ENCODE measurements around the gene NEDD4. TPM values are rescaled to one million over a fixed set of nuclear protein-coding genes. Genes with fewer than 3 reads are reported as not detected.

Gene NEDD4
- total and polyA plus RNA-seq, 10 of the 15 experiments (the other 5 are each of a cell fraction or from before 2014, with no cell fraction given): 1.3 to 7.7 (median 4.4) TPM

GRCh38 chr15:55824857-55825613 lies 168.4 kb downstream of the NEDD4 start:
- no TSS peak for BruUV-seq (replicated peaks)
- Histone ChIP-seq H3K27me3 (replicated peaks in 1 of 2; ENCODE audit: control insufficient read depth in 2 of 2, insufficient read depth in 2 of 2, low read length in 1 of 2) (no peaks in the 10 kb centered on the region), H3K4me1 (ENCODE audit: control insufficient read depth, insufficient read depth, low read length) (peaks cover 7% of the 10 kb centered on the region), H3K4me2 (ENCODE audit: control insufficient read depth, insufficient read depth) (no peak overlapping the region), H2AFZ (ENCODE audit: control insufficient read depth, low read depth, low read length) (no peak overlapping the region), H3K36me3 (ENCODE audit: control insufficient read depth in 2 of 2, insufficient read depth in 2 of 2, low read length in 1 of 2) (no peaks in the 10 kb centered on the region), H3K9ac (ENCODE audit: control insufficient read depth, insufficient read depth, low read length) (no peak overlapping the region), H4K20me1 (ENCODE audit: control insufficient read depth, insufficient read depth) (no peaks in the 10 kb centered on the region), H3K27ac (ENCODE audit: control insufficient read depth, insufficient read depth) (no peak overlapping the region), H3K79me2 (ENCODE audit: control insufficient read depth, insufficient read depth, low read length) (no peaks in the 10 kb centered on the region), H3K4me3 (no peak overlapping the region), H3K9me3 (replicated peaks; ENCODE audit: control insufficient read depth, insufficient read depth, low read length) (no peaks in the 10 kb centered on the region)
- CTCF ChIA-PET: interaction anchor here (1.3 to 1.4 kb wide), 3 partner anchors 20 to 178 kb away, joined by 3 to 4 read pairs (median 4); no protein-coding TSS in a partner anchor
- SMC1A ChIA-PET (ENCODE audit: uncharacterized antibody, unreplicated experiment): interaction anchor here (0.6 kb wide), 1 partner anchor 133 kb away, joined by 3 read pairs; no protein-coding TSS in a partner anchor
- WGBS (ENCODE audit: insufficient coverage, insufficient replicate concordance, low lambda C conversion rate, missing lambda C conversion rate): 82% methylated on average over 4 of the region's 4 CpGs
- RAD21 ChIA-PET (ENCODE audit: unreplicated experiment): interaction anchor here (0.6 kb wide), 1 partner anchor 240 kb away, joined by 3 read pairs; no protein-coding TSS in a partner anchor
- in situ Hi-C loops (cut with MboI) (no loop called here), intact Hi-C loops (cut with micrococcal nuclease; ENCODE audit: unreplicated experiment) (no loop called here)
- no peak for DNase-seq (ENCODE audit: low read depth, low spot score)
- FAIRE-seq: no peak
- POLR2A ChIA-PET: no interaction called here
- ATAC-seq: no peak
- TF ChIP-seq BCLAF1 (IDR thresholded peaks at IDR 0.05): no peak
- TF ChIP-seq FOXK2 (IDR thresholded peaks at IDR 0.05): no peak
- TF ChIP-seq SUPT20H (IDR thresholded peaks at IDR 0.05; ENCODE audit: borderline replicate concordance, control insufficient read depth, low read depth, low read length): no peak
- TF ChIP-seq HDAC6 (IDR thresholded peaks at IDR 0.05; ENCODE audit: unreplicated experiment): no peak
- no peak for TF ChIP-seq ZNF274 (IDR thresholded peaks at IDR 0.05; ENCODE audit: insufficient read depth, insufficient read length)
- TF ChIP-seq RAD51 (IDR thresholded peaks at IDR 0.05): no peak
- TF ChIP-seq ZNF592 (IDR thresholded peaks at IDR 0.05): no peak
- no peak for TF ChIP-seq ZNF24 (IDR thresholded peaks at IDR 0.05)
- TF ChIP-seq ZNF622 (IDR thresholded peaks at IDR 0.05): no peak
- no peak for TF ChIP-seq RBBP5 (conservative IDR thresholded peaks at IDR 0.05)
- TF ChIP-seq E2F8 (IDR thresholded peaks at IDR 0.05; ENCODE audit: low read depth, partially characterized antibody): no peak

Measured in GM12878 (cell line).